Heart right ventricle (tissue), 16 donors: ENCODE results near the gene NDUFA9. TPM values are rescaled to one million over a fixed set of nuclear protein-coding genes. Genes with fewer than 3 reads are reported as not detected.
A peak's percentile ranks its signal among the peaks of the same experiment; 100 is the strongest.

Experiments used
- ATAC-seq, 8 donors: fragments of 200-7000 bp; cut with Tn5 transposase; one replicate each; pipeline ENCODE4 v1.9.1; 2020; ENCODE audit warnings: mild to moderate bottlenecking in 8 of 8, moderate library complexity in 8 of 8, moderate number of reproducible peaks in 1 of 8
- DNase-seq, 2 donors: peaks; one replicate each; pipeline ENCODE4 v3.0.0-alpha.2; 2020
- H3K27ac ChIP-seq, 10 donors: fragments of 200-600 bp; sonication (generic) in 2 of 10; one replicate each; pipeline versions ENCODE4 v1.5.0 to v1.8.0; 2020 to 2022; ENCODE audit warnings: mild to moderate bottlenecking in 3 of 10
- H3K27me3 ChIP-seq, 7 donors: fragments of 200-600 bp; one replicate each; pipeline ENCODE4 v1.8.0; 2021 to 2022; ENCODE audit warnings: mild to moderate bottlenecking in 2 of 7
- H3K36me3 ChIP-seq, 9 donors: fragments of 200-600 bp; sonication (generic) in 1 of 9; one replicate each; pipeline versions ENCODE4 v1.5.0 to v1.8.0; 2020 to 2022; ENCODE audit warnings: mild to moderate bottlenecking in 2 of 9
- H3K4me1 ChIP-seq, 9 donors: fragments of 200-600 bp; sonication (generic) in 1 of 9; one replicate each; pipeline versions ENCODE4 v1.5.0 to v1.8.0; 2020 to 2022; ENCODE audit warnings: mild to moderate bottlenecking in 4 of 9
- H3K4me3 ChIP-seq, 10 donors: fragments of 200-600 bp; sonication (generic) in 2 of 10; one replicate each; pipeline versions ENCODE4 v1.5.0 to v1.8.0; 2020 to 2022; ENCODE audit warnings: mild to moderate bottlenecking in 7 of 10, moderate library complexity in 2 of 10
- H3K9me3 ChIP-seq, 11 donors: fragments of 200-600 bp in 10 of 11; sonication (generic) in 2 of 11; one replicate each; pipeline versions ENCODE4 v1.5.0 to v1.8.0; 2013 to 2022; ENCODE audit warnings: mild to moderate bottlenecking in 2 of 11, control low read depth in 1 of 11, moderate library complexity in 1 of 11
- WGBS, 2 donors: extraction: QIAGEN DNeasy Blood & Tissue Kit; methylation state at CpG; one replicate each; pipeline ENCODE4 v1.1.7; 2013; ENCODE audit warnings: inconsistent platforms in 1 of 2; 5-methylcytosine and 5-hydroxymethylcytosine counted together
- intact Hi-C, 10 donors: fragments of 100-400 bp; cut with DNase I; formaldehyde crosslinking; loops; one replicate each; pipeline versions ENCODE4 v1.11.1 to v1.14.2; 2022
- polyA plus RNA-seq, 2 donors: library from polyadenylated mRNA; stranded (reverse); fragments of 200-250 nt; gene quantifications; one replicate each; pipeline ENCODE4 v1.2.3, GENCODE V29; 2013
- total RNA-seq, 10 donors: library from RNA; stranded (reverse); fragmentation: NEBNext Ultra II Directional in 3 of 10; extraction: Animal tissue kit (Norgen Biotek cat#: 25700) in 3 of 10; gene quantifications; one replicate each; pipeline versions ENCODE4 v1.2.1 to v1.2.4, GENCODE V29; 2021 to 2023
- TF ChIP-seq, protein P1 (sequence below), 9 donors: fragments of 200-600 bp; sonication (generic) in 2 of 9; IDR thresholded peaks; one replicate each; pipeline versions ENCODE4 v1.5.0 to v1.8.0; 2021 to 2022; ENCODE audit warnings: antibody characterized with exemption in 9 of 9, mild to moderate bottlenecking in 5 of 9, moderate library complexity in 1 of 9
- donor health status: Arrhythmogenic right ventricular cardiomyopathy.
- donor health status: ischemic (EF 13 %, LVEDD 7.1; RV severe dilation, severe dysfunction).
- donor health status: healthy with polysubstance abuse.
- donor health status: DM: no; HTN: yes; CAD: no.
- donor health status: DM: no; HTN: no; CAD: no.
- donor health status: ischemic (EF 25% LVEDD 6.9; RV normal size, moderate dysfunction).
- donor health status: ischemic (EF 25% LVEDD 5.7; RV mildly dilated, moderate dysfunction).
- donor health status: healthy.
- donor health status: DM: yes; HTN: yes; CAD: no.
- donor health status: Ischemic cardiomyopathy.
- donor health status: ischemic (EF 35%, LVEDD 5.7; RV mildly dilated, moderate dysfunction).
- donor health status: nonischemic (EF 11% LVEDD 7.7; RV severe dilation, severe dysfunction).
- donor health status: DM: yes; HTN: yes; CAD: no.
- donor health status: PGD.
- donor health status: ischemic (EF 29% LVEDD 5.4; RV normal size, mild dysfunction).
- donor health status: nonischemic (EF 23%, LVEDD 6.1; RV moderate dilation, normal function).

NDUFA9 gene
- total and polyA plus RNA-seq, 12 donors = 173 to 371 (median 328) TPM

DNA sequence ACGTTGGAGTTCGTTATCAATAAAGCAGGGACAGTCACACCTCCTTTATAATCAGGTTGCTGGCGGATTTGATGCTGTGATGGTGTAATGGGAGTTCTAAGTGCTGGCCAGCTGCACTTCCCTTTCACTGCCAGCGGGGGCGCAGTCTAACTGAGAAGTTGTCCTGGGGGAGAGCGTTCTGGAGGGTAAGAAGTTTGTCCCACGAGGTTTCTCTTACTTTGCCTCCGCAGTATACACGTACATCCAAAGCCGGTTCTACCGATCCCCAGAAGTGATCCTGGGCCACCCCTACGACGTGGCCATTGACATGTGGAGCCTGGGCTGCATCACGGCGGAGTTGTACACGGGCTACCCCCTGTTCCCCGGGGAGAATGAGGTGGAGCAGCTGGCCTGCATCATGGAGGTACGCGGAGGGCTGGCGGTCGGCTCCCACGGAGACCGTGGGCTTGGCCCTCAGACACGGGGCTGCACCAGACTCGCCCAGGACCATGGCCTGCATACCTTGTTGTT, 44.2 kb upstream of the NDUFA9 start:
- Histone ChIP-seq H3K27ac (peak overlapping the region in 9 of 10 donors; percentile 52 to 82 (median 72)), H3K27me3 (no peaks in the 10 kb centered on the region), H3K4me3 (peak overlapping the region; percentile 56 to 86 (median 76)), H3K4me1 (peaks cover 0 to 22% (median 11%) of the 10 kb centered on the region in 9 donors), H3K9me3 (no peaks in the 10 kb centered on the region), H3K36me3 (peaks cover 0 to 7% (median 0%) of the 10 kb centered on the region in 9 donors)
- peak; percentile 89 to 98 (median 97) for ATAC-seq
- intact Hi-C loops = loop anchor here in 4 of 10 donors (1.0 to 10.0 kb wide), 4 partner anchors 150 to 158 kb away; no protein-coding TSS in a partner anchor
- TF ChIP-seq, protein P1, sequence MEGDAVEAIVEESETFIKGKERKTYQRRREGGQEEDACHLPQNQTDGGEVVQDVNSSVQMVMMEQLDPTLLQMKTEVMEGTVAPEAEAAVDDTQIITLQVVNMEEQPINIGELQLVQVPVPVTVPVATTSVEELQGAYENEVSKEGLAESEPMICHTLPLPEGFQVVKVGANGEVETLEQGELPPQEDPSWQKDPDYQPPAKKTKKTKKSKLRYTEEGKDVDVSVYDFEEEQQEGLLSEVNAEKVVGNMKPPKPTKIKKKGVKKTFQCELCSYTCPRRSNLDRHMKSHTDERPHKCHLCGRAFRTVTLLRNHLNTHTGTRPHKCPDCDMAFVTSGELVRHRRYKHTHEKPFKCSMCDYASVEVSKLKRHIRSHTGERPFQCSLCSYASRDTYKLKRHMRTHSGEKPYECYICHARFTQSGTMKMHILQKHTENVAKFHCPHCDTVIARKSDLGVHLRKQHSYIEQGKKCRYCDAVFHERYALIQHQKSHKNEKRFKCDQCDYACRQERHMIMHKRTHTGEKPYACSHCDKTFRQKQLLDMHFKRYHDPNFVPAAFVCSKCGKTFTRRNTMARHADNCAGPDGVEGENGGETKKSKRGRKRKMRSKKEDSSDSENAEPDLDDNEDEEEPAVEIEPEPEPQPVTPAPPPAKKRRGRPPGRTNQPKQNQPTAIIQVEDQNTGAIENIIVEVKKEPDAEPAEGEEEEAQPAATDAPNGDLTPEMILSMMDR (IDR thresholded peaks at IDR 0.05) = peak; percentile 88 to 100 (median 97)
- peak; percentile 72 to 82 for DNase-seq
- WGBS, 2 donors = 3 to 5% methylated on average over 25 of the region's 25 CpGs

DNA sequence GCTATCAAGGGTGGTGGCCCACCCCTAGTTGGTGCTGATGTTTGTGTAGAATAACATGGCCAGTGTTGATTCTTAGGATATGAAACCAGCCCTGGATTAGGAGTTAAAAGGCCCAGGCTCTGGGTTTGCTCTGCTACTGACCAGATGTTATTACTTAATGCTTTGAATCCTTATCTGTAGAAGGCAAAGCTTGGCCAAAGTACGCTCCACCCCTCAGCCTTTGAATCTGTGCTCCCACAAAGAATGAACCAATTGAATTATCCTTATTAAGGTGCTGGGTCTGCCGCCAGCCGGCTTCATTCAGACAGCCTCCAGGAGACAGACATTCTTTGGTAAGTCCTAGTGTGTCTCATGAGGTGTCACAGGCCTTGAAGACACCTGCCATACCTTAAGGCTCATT, 41.9 kb upstream of the NDUFA9 start:
- Histone ChIP-seq H3K4me3 (no peak overlapping the region), H3K27ac (no peak overlapping the region), H3K4me1 (peaks cover 0 to 22% (median 11%) of the 10 kb centered on the region in 9 donors), H3K36me3 (peaks cover 0 to 30% (median 4%) of the 10 kb centered on the region in 9 donors), H3K9me3 (no peaks in the 10 kb centered on the region), H3K27me3 (no peaks in the 10 kb centered on the region)
- 79 to 81% methylated on average over 3 of the region's 3 CpGs for WGBS, 2 donors
- TF ChIP-seq, protein P1 (IDR thresholded peaks at IDR 0.05) = no peak
- no peak for ATAC-seq
- no peak for DNase-seq
- intact Hi-C loops = loop anchor here in 3 of 10 donors (5.0 to 10.0 kb wide), 3 partner anchors 148 to 155 kb away; no protein-coding TSS in a partner anchor

DNA sequence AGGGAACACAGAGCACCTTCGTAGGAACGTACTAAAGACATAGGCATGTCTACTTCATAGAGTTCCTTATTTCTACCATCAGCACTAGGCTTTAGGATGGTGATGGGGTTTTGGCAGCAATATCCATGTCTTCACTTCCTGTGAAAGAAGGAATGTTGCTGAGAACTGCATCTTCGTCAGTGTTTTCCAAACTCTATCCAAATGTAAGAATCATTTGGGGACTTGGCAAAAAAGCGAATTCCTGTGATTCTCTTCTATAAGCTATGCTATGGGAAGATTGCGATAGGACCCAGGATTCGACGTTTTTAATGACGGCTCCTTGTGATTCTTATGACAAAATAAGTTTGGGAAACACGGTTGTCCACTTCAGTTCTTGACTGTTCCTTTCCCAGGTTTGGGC, 39.8 kb upstream of the NDUFA9 start:
- TF ChIP-seq, protein P1 (IDR thresholded peaks at IDR 0.05) = no peak
- Histone ChIP-seq H3K27me3 (no peaks in the 10 kb centered on the region), H3K9me3 (no peaks in the 10 kb centered on the region), H3K4me1 (peaks cover 0 to 22% (median 11%) of the 10 kb centered on the region in 9 donors), H3K36me3 (peaks cover 0 to 50% (median 21%) of the 10 kb centered on the region in 9 donors), H3K27ac (no peak overlapping the region), H3K4me3 (no peak overlapping the region)
- intact Hi-C loops = loop anchor here in 3 of 10 donors (5.0 to 10.0 kb wide), 3 partner anchors 146 to 153 kb away; no protein-coding TSS in a partner anchor
- no peak for DNase-seq
- no peak for ATAC-seq
- 76 to 81% methylated on average over 9 of the region's 9 CpGs for WGBS, 2 donors

DNA sequence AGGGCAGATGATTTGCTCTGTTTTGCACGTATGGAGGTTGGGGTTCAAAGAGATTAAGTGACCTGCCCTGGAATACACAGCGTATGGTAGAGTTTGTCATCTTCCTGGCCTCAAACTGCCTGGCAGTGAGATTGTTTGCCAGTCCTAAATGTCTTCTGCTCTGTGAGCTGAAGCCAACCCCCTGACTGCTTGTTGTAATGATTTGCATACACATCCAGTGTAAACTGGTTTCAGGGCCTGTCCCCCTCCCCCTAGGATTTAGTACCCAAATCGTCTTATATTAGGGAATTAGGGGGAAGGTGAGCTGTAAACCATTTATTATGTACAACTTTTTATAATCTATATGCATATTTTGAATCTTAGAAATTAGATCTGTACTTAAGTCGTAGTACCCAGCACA, 38.4 kb upstream of the NDUFA9 start:
- ATAC-seq (no peak), DNase-seq (no peak)
- Histone ChIP-seq H3K9me3 (no peaks in the 10 kb centered on the region), H3K27ac (no peak overlapping the region), H3K36me3 (peaks cover 0 to 64% (median 29%) of the 10 kb centered on the region in 9 donors), H3K27me3 (no peaks in the 10 kb centered on the region), H3K4me1 (peaks cover 0 to 18% (median 8%) of the 10 kb centered on the region in 9 donors), H3K4me3 (no peak overlapping the region)
- 60 to 70% methylated on average over 4 of the region's 4 CpGs for WGBS, 2 donors
- intact Hi-C loops = no loop called here
- TF ChIP-seq, protein P1 (IDR thresholded peaks at IDR 0.05) = no peak
